D341Med (cell line): ENCODE data around the gene GRIPAP1.
A peak's percentile ranks its signal among the peaks of the same experiment; 100 is the strongest.
"Not testable (repeated sequence)": the region's sequence is repeated elsewhere in the genome, so short reads cannot be mapped to it uniquely, and the experiment has no call there.

Experiments used
- DNase-seq: peaks from one replicate; pipeline ENCODE4 v3.0.0; 2012; ENCODE audit warnings: low spot score

The GRIPAP1 gene

GRCh38 chrX:48997455-48997854, 4.6 kb downstream of the GRIPAP1 start:
- no peak for DNase-seq

GRCh38 chrX:48996969-48997368, 5.1 kb downstream of the GRIPAP1 start:
- DNase-seq: no peak

- DNase-seq: peak; percentile 61
Observed at GRCh38 chrX:48992341-48992740, 9.7 kb downstream of the GRIPAP1 start.

GRCh38 chrX:48989483-48989882, 12.6 kb downstream of the GRIPAP1 start:
- no peak for DNase-seq

- DNase-seq: no peak
Observed at GRCh38 chrX:48983896-48984295, 18.2 kb downstream of the GRIPAP1 start.

- no peak for DNase-seq
Observed at GRCh38 chrX:48983081-48983480, 19.0 kb downstream of the GRIPAP1 start.

GRCh38 chrX:48981178-48981577, 20.9 kb downstream of the GRIPAP1 start:
- DNase-seq: no peak

GRCh38 chrX:48980341-48980740, 21.7 kb downstream of the GRIPAP1 start:
- not testable (repeated sequence) for DNase-seq

- no peak for DNase-seq
Observed at GRCh38 chrX:48978226-48978625, 23.8 kb downstream of the GRIPAP1 start.

GRCh38 chrX:48976086-48976485, 26.0 kb downstream of the GRIPAP1 start:
- no peak for DNase-seq

- DNase-seq: no peak
Observed at GRCh38 chrX:48975541-48975940, 26.5 kb downstream of the GRIPAP1 start.

GRCh38 chrX:48975041-48975440, 27.0 kb downstream of the GRIPAP1 start:
- no peak for DNase-seq

GRCh38 chrX:48974574-48974973, 27.5 kb downstream of the GRIPAP1 start:
- no peak for DNase-seq

- DNase-seq: no peak
Observed at GRCh38 chrX:48974033-48974432, 28.0 kb downstream of the GRIPAP1 start.

GRCh38 chrX:48972220-48973164, 29.6 kb downstream of the GRIPAP1 start:
- peak; percentile 62 for DNase-seq

- DNase-seq: peak; percentile 43
Observed at GRCh38 chrX:48971249-48972219, 30.5 kb downstream of the GRIPAP1 start, which contains the start of gene KCND1. TSS of gene KCND1 (minus strand) at chrX:48971844. CDS start at chrX:48970271, 1,573 bp downstream.

- DNase-seq: no peak
Observed at GRCh38 chrX:48969471-48969870, 32.6 kb downstream of the GRIPAP1 start.

- no peak for DNase-seq
Observed at GRCh38 chrX:48968377-48968776, 33.7 kb downstream of the GRIPAP1 start.

- DNase-seq: no peak
Observed at GRCh38 chrX:48966796-48967579, 35.1 kb downstream of the GRIPAP1 start.

GRCh38 chrX:48965959-48966358, 36.1 kb downstream of the GRIPAP1 start:
- no peak for DNase-seq

- no peak for DNase-seq
Observed at GRCh38 chrX:48961585-48962091, 40.4 kb downstream of the GRIPAP1 start.
